Progenitor cell of endocrine pancreas (in vitro differentiated cells): ENCODE results near the gene ILDR2. TPM values are rescaled to one million over a fixed set of nuclear protein-coding genes. Genes with fewer than 3 reads are reported as not detected.

Source experiments
- DNase-seq: peaks from one replicate; pipeline ENCODE4 v3.0.0; 2021; ENCODE audit warnings: low spot score; ENCODE audit not compliant: unreplicated experiment
- H3K27ac Mint-ChIP-seq: 2 replicates; pipeline ENCODE4 v1.8.0; 2021; ENCODE audit warnings: mild to moderate bottlenecking, moderate library complexity, mixed read lengths
- H3K27me3 Mint-ChIP-seq: 2 replicates; pipeline ENCODE4 v1.8.0; 2021; ENCODE audit warnings: mixed read lengths
- H3K36me3 Mint-ChIP-seq: 2 replicates; pipeline ENCODE4 v1.8.0; 2022; ENCODE audit warnings: mixed read lengths; ENCODE audit not compliant: insufficient read depth
- H3K4me1 Mint-ChIP-seq: 2 replicates; pipeline ENCODE4 v1.8.0; 2021; ENCODE audit warnings: low read depth, mixed read lengths
- H3K4me3 Mint-ChIP-seq: 2 replicates; pipeline ENCODE4 v1.8.0; 2021; ENCODE audit warnings: low read depth, mild to moderate bottlenecking, moderate library complexity, mixed read lengths
- H3K9me3 Mint-ChIP-seq: 2 replicates; pipeline ENCODE4 v1.8.0; 2021; ENCODE audit warnings: low read depth, mixed read lengths
- CTCF ChIP-seq: fragments of 200-600 bp; sonication (generic); IDR thresholded peaks from one replicate; pipeline ENCODE4 v1.5.0; 2021; ENCODE audit warnings: antibody characterized with exemption, mild to moderate bottlenecking; ENCODE audit not compliant: unreplicated experiment
- total RNA-seq: library from RNA; stranded (reverse); gene quantifications from 2 replicates; pipeline ENCODE4 v1.2.1, GENCODE V29; 2021

The ILDR2 gene
- total RNA-seq, 1 donor from 2014 or later = 1.4 TPM

DNA sequence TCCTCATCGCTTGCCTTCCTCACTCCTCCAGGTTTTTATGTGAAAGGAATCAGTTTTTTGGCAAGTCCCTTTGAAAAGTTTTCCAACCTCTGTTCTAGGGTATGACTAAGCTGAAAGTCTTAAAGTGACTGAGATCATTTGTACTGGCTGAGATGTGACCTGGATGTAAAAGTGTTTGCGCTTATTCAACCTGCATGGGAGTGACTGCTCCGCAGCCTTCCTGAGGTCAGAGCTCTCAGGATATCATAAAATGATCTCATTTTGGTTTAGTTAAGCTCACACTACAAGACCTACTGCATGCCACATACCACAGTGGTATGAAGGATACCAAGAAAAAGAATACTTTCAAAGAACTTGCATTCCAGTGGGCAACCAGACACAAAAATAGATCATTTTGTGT is 69.4 kb downstream of the ILDR2 start:
- no peak for TF ChIP-seq CTCF
- Mint-ChIP-seq H3K27ac (no peak overlapping the region), H3K36me3 (no peaks in the 10 kb centered on the region), H3K27me3 (peaks cover 22% of the 10 kb centered on the region), H3K4me1 (no peaks in the 10 kb centered on the region), H3K9me3 (peaks cover under 1% of the 10 kb centered on the region), H3K4me3 (no peak overlapping the region)
- DNase-seq = no peak

GRCh38 chr1:166905136-166905535 is 70.2 kb downstream of the ILDR2 start:
- Mint-ChIP-seq H3K4me1 (no peaks in the 10 kb centered on the region), H3K4me3 (no peak overlapping the region), H3K9me3 (no peaks in the 10 kb centered on the region), H3K27me3 (peaks cover 25% of the 10 kb centered on the region), H3K27ac (no peak overlapping the region), H3K36me3 (no peaks in the 10 kb centered on the region)
- no peak for TF ChIP-seq CTCF
- DNase-seq = no peak

GRCh38 chr1:166903232-166903631 is 72.1 kb downstream of the ILDR2 start:
- DNase-seq = no peak

GRCh38 chr1:166902279-166902678 is 73.1 kb downstream of the ILDR2 start:
- Mint-ChIP-seq H3K9me3 (no peaks in the 10 kb centered on the region), H3K4me1 (no peaks in the 10 kb centered on the region), H3K4me3 (no peak overlapping the region), H3K36me3 (no peaks in the 10 kb centered on the region), H3K27me3 (peaks cover 18% of the 10 kb centered on the region), H3K27ac (no peak overlapping the region)
- no peak for DNase-seq
- no peak for TF ChIP-seq CTCF

More at GRCh38 chr1:166903232-166903631, 72.1 kb downstream of the ILDR2 start:
- no peak for TF ChIP-seq CTCF
- Mint-ChIP-seq H3K36me3 (no peaks in the 10 kb centered on the region), H3K27me3 (peaks cover 20% of the 10 kb centered on the region), H3K4me3 (no peak overlapping the region), H3K4me1 (no peaks in the 10 kb centered on the region), H3K27ac (no peak overlapping the region), H3K9me3 (no peaks in the 10 kb centered on the region)

DNA sequence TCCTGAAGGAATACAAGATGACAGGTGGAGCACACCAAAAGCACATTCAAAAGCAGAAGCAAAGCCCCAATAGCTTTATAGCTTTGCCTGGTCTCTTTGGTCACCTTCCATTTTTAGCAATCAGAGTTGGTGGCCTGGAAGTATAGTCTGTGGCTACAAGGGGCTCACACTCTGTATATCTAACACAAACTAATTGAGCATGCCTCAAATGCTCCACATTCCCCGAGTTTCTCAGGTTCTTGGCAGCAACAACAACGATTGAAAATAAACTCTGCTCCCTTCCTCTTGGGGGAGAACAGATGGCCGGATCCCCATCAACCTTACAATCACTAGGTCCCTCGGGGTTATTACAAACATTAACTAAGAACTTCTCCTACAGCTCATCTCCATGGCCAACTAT is 74.4 kb downstream of the ILDR2 start:
- H3K4me3 Mint-ChIP-seq = no peak overlapping the region
- H3K36me3 Mint-ChIP-seq = peaks cover 1% of the 10 kb centered on the region
- no peak for DNase-seq
- H3K4me1 Mint-ChIP-seq = no peaks in the 10 kb centered on the region
- H3K27me3 Mint-ChIP-seq = peaks cover 17% of the 10 kb centered on the region
- H3K27ac Mint-ChIP-seq = no peak overlapping the region
- H3K9me3 Mint-ChIP-seq = peaks cover 5% of the 10 kb centered on the region
- no peak for TF ChIP-seq CTCF
